HUDEP-2 (cell line): Measurements from ENCODE around the gene TSPAN18.

Experiments used
- DNase-seq, 76 experiments: peaks; one replicate each; lab custom pipeline; 2025; ENCODE audit not compliant: unreplicated experiment in 76 of 76; lab: John Stamatoyannopoulos, UW

Gene TSPAN18

GRCh38 chr11:44726283-44727113 lies at the start of gene TSPAN18:
Gene TSPAN18, plus strand, starts transcription at chr11:44726962. Its CDS starts 179,455 bp downstream, at chr11:44906417.
- DNase-seq: peak in 27 of 76 experiments; percentile 1 to 46 (median 15)

- DNase-seq: no peak
These were observed 45.7 kb upstream of the TSPAN18 start for GRCh38 chr11:44680982-44681597.

GRCh38 chr11:44681698-44682097 lies 45.1 kb upstream of the TSPAN18 start:
- no peak for DNase-seq

GRCh38 chr11:44684859-44685281 lies 41.9 kb upstream of the TSPAN18 start:
- no peak for DNase-seq

- DNase-seq: no peak
These were observed 39.4 kb upstream of the TSPAN18 start for GRCh38 chr11:44687388-44687787.

- no peak for DNase-seq
These were observed 37.5 kb upstream of the TSPAN18 start for GRCh38 chr11:44689265-44689664.

GRCh38 chr11:44690651-44691050 lies 36.1 kb upstream of the TSPAN18 start:
- DNase-seq: no peak

- no peak for DNase-seq
These were observed 34.3 kb upstream of the TSPAN18 start for GRCh38 chr11:44692460-44692859.

- no peak for DNase-seq
These were observed 33.1 kb upstream of the TSPAN18 start for GRCh38 chr11:44693654-44694119.

- no peak for DNase-seq
These were observed 32.3 kb upstream of the TSPAN18 start for GRCh38 chr11:44694443-44694842.

- no peak for DNase-seq
These were observed 31.5 kb upstream of the TSPAN18 start for GRCh38 chr11:44695169-44695833.

GRCh38 chr11:44698252-44698912 lies 28.4 kb upstream of the TSPAN18 start:
- no peak for DNase-seq

- DNase-seq: no peak
These were observed 27.0 kb upstream of the TSPAN18 start for GRCh38 chr11:44699497-44700408.

GRCh38 chr11:44701276-44701675 lies 25.5 kb upstream of the TSPAN18 start:
- DNase-seq: no peak

GRCh38 chr11:44702889-44703288 lies 23.9 kb upstream of the TSPAN18 start:
- no peak for DNase-seq

- no peak for DNase-seq
These were observed 19.7 kb upstream of the TSPAN18 start for GRCh38 chr11:44707094-44707493.

GRCh38 chr11:44708009-44708408 lies 18.8 kb upstream of the TSPAN18 start:
- DNase-seq: no peak

GRCh38 chr11:44708523-44709280 lies 18.1 kb upstream of the TSPAN18 start:
- no peak for DNase-seq

GRCh38 chr11:44709281-44709562 lies 17.5 kb upstream of the TSPAN18 start:
- no peak for DNase-seq
